GM12891 (cell line): ENCODE results near the gene ZNRF1.

Source experiments
- PAX5 ChIP-seq: IDR thresholded peaks from 2 replicates; pipeline ENCODE4 v1.6.1; 2011; ENCODE audit warnings: low read length, moderate library complexity, mild to moderate bottlenecking; ENCODE audit not compliant: insufficient read depth, severe bottlenecking
- POLR2A ChIP-seq: IDR thresholded peaks from 2 replicates; pipeline ENCODE4 v1.6.1; 2011; ENCODE audit warnings: low read depth, low read length, control low read depth
- POLR2AphosphoS5 ChIP-seq: IDR thresholded peaks from 2 replicates; pipeline ENCODE4 v1.6.1; 2011; ENCODE audit warnings: low read depth, low read length, control low read depth
- TAF1 ChIP-seq: IDR thresholded peaks from 2 replicates; pipeline ENCODE4 v1.6.1; 2011; ENCODE audit warnings: low read depth, low read length, control low read depth

- TF ChIP-seq POLR2A (no peak), POLR2AphosphoS5 (no peak), PAX5 (no peak), TAF1 (no peak)
Measured at GRCh38 chr16:75116911-75117245, 118.1 kb downstream of the ZNRF1 start.
